H1 (cell line): ENCODE measurements around the gene ALG9. TPM values are rescaled to one million over a fixed set of nuclear protein-coding genes. Genes with fewer than 3 reads are reported as not detected.

Source experiments
- CTCF ChIA-PET: fragments of 300-600 bp; sonication (Branson Sonifier 250); formaldehyde crosslinking; loops from one replicate; lab custom pipeline; 2021; ENCODE audit not compliant: partially characterized antibody; lab: Charles Lee
- POLR2A ChIA-PET: fragments of 300-600 bp; sonication (Branson Sonifier 250); formaldehyde crosslinking; loops from one replicate; lab custom pipeline; 2021; ENCODE audit warnings: inconsistent platforms; ENCODE audit not compliant: partially characterized antibody; lab: Charles Lee
- DNase-seq, 2 experiments: peaks; one replicate each; pipeline versions ENCODE4 v3.0.0 to v3.0.0-alpha.2; 2010 to 2022; ENCODE audit warnings: low spot score in 2 of 2, low read depth in 1 of 2, mixed read lengths in 1 of 2
- FAIRE-seq: peaks from 2 replicates; lab custom pipeline; 2011; peaks lifted over from hg19 to GRCh38; lab: Jason Lieb, UNC
- H2AFZ ChIP-seq: 2 replicates; pipeline ENCODE4 v1.8.1; 2012; ENCODE audit warnings: low read length, inconsistent platforms
- H2AK5ac ChIP-seq: 2 replicates; pipeline ENCODE4 v1.6.1; 2013; ENCODE audit warnings: low read depth, low read length
- H2BK120ac ChIP-seq: replicated peaks from 2 replicates; pipeline ENCODE3; 2013; ENCODE audit warnings: low read depth, low read length, inconsistent platforms
- H2BK12ac ChIP-seq: 2 replicates; pipeline ENCODE4 v1.6.1; 2013; ENCODE audit warnings: low read depth, low read length
- H2BK15ac ChIP-seq: 2 replicates; pipeline ENCODE4 v1.6.1; 2013; ENCODE audit warnings: low read length
- H2BK20ac ChIP-seq: 2 replicates; pipeline ENCODE4 v1.6.1; 2013; ENCODE audit warnings: low read length
- H2BK5ac ChIP-seq: 2 replicates; pipeline ENCODE4 v1.6.1; 2013; ENCODE audit warnings: low read depth, low read length
- H3K14ac ChIP-seq: 2 replicates; pipeline ENCODE4 v1.6.1; 2013; ENCODE audit warnings: inconsistent platforms; ENCODE audit not compliant: insufficient read length
- H3K18ac ChIP-seq: 2 replicates; pipeline ENCODE4 v1.6.1; 2013; ENCODE audit warnings: low read length; ENCODE audit errors: extremely low read depth
- H3K23ac ChIP-seq: 2 replicates; pipeline ENCODE4 v1.6.1; 2013; ENCODE audit warnings: inconsistent platforms; ENCODE audit not compliant: insufficient read length
- H3K23me2 ChIP-seq: 2 replicates; pipeline ENCODE4 v1.6.1; 2013; ENCODE audit warnings: low read depth, low read length
- H3K27ac ChIP-seq: 2 replicates; pipeline ENCODE4 v1.6.1; 2011; ENCODE audit warnings: low read depth, low read length, inconsistent platforms
- H3K27me3 ChIP-seq, 4 experiments: replicated peaks in 1 of 4; 1 replicate in 1 of 4; 2 replicates in 3 of 4; pipeline versions ENCODE4 v1.6.1 to v1.8.1; 2011 to 2013; ENCODE audit warnings: low read length in 3 of 4, mild to moderate bottlenecking in 3 of 4, inconsistent platforms in 2 of 4, mixed read lengths in 2 of 4, moderate library complexity in 1 of 4; ENCODE audit not compliant: control insufficient read depth in 3 of 4, insufficient read depth in 3 of 4; ENCODE audit errors: extremely low read depth in 1 of 4
- H3K36me3 ChIP-seq, 4 experiments: 2 replicates each; pipeline versions ENCODE4 v1.6.1 to v1.8.1; 2011 to 2013; ENCODE audit warnings: mild to moderate bottlenecking in 4 of 4, low read length in 3 of 4, moderate library complexity in 2 of 4, control low read depth in 1 of 4, inconsistent platforms in 1 of 4; ENCODE audit not compliant: insufficient read depth in 4 of 4, control insufficient read depth in 2 of 4
- H3K4ac ChIP-seq: replicated peaks from 2 replicates; pipeline ENCODE3; 2013; ENCODE audit warnings: low read length, low read depth, mixed read lengths, inconsistent platforms; ENCODE audit not compliant: insufficient read length
- H3K4me1 ChIP-seq, 4 experiments: replicated peaks in 1 of 4; 1 replicate in 1 of 4; 2 replicates in 3 of 4; pipeline versions ENCODE4 v1.6.1 to v1.8.1; 2011 to 2013; ENCODE audit warnings: low read length in 3 of 4, inconsistent platforms in 2 of 4, mixed read lengths in 1 of 4; ENCODE audit not compliant: insufficient read depth in 4 of 4, control insufficient read depth in 3 of 4
- H3K4me2 ChIP-seq, 2 experiments: 2 replicates each; pipeline versions ENCODE4 v1.6.1 to v1.8.1; 2011 to 2013; ENCODE audit warnings: low read depth in 2 of 2, low read length in 2 of 2, control low read depth in 1 of 2, inconsistent platforms in 1 of 2, mild to moderate bottlenecking in 1 of 2; ENCODE audit not compliant: insufficient read depth in 1 of 2
- H3K4me3 ChIP-seq, 4 experiments: fragments of 200-600, 300-600 bp in 1 of 4; sonication (generic), shearing (Covaris generic), sonication (Bioruptor Twin) in 1 of 4; 2 replicates each; pipeline versions ENCODE4 v1.5.1 to v1.8.1; 2011 to 2016; ENCODE audit warnings: low read length in 4 of 4, low read depth in 3 of 4, control low read depth in 2 of 4, inconsistent platforms in 2 of 4, mild to moderate bottlenecking in 2 of 4, mixed read lengths in 1 of 4, moderate library complexity in 1 of 4; ENCODE audit not compliant: insufficient read depth in 2 of 4; ENCODE audit errors: extremely low read depth in 1 of 4
- H3K56ac ChIP-seq: replicated peaks from 2 replicates; pipeline ENCODE3; 2013; ENCODE audit warnings: low read depth, mild to moderate bottlenecking, mixed read lengths, low read length, inconsistent platforms; ENCODE audit not compliant: insufficient read length
- H3K79me1 ChIP-seq: 2 replicates; pipeline ENCODE4 v1.6.1; 2013; ENCODE audit warnings: low read depth, low read length, control low read depth
- H3K79me2 ChIP-seq, 2 experiments: 2 replicates each; pipeline versions ENCODE4 v1.6.1 to v1.8.1; 2012 to 2013; ENCODE audit warnings: low read length in 2 of 2, mild to moderate bottlenecking in 2 of 2, inconsistent platforms in 1 of 2; ENCODE audit not compliant: insufficient read depth in 2 of 2, control insufficient read depth in 1 of 2
- H3K9ac ChIP-seq, 4 experiments: replicated peaks in 1 of 4; 1 replicate in 1 of 4; 2 replicates in 3 of 4; pipeline versions ENCODE4 v1.6.1 to v1.8.1; 2011 to 2013; ENCODE audit warnings: low read depth in 3 of 4, low read length in 3 of 4, control low read depth in 2 of 4, mild to moderate bottlenecking in 2 of 4, moderate library complexity in 2 of 4, inconsistent platforms in 1 of 4; ENCODE audit errors: extremely low read depth in 1 of 4
- H3K9me3 ChIP-seq, 2 experiments: 2 replicates each; pipeline versions ENCODE4 v1.6.1 to v1.8.1; 2012 to 2013; ENCODE audit warnings: mild to moderate bottlenecking in 2 of 2, moderate library complexity in 2 of 2, control low read depth in 1 of 2, inconsistent platforms in 1 of 2, low read depth in 1 of 2, low read length in 1 of 2, mixed read lengths in 1 of 2; ENCODE audit not compliant: insufficient read depth in 2 of 2
- H4K20me1 ChIP-seq, 2 experiments: replicated peaks in 1 of 2; 2 replicates each; pipeline versions ENCODE3 to v1.8.1; 2011 to 2013; ENCODE audit warnings: inconsistent platforms in 2 of 2, low read length in 2 of 2, mild to moderate bottlenecking in 1 of 2; ENCODE audit not compliant: insufficient read depth in 2 of 2, control insufficient read depth in 1 of 2
- H4K5ac ChIP-seq: 2 replicates; pipeline ENCODE4 v1.6.1; 2013; ENCODE audit warnings: low read length, low read depth, mixed read lengths, inconsistent platforms; ENCODE audit not compliant: insufficient read length
- H4K8ac ChIP-seq: 2 replicates; pipeline ENCODE4 v1.8.0; 2013; ENCODE audit warnings: mild to moderate bottlenecking, moderate library complexity, low read length, inconsistent platforms; ENCODE audit not compliant: insufficient read depth; ENCODE audit errors: extremely low read depth
- H4K91ac ChIP-seq: replicated peaks from 2 replicates; pipeline ENCODE3; 2013; ENCODE audit warnings: low read length, mixed read lengths, inconsistent platforms; ENCODE audit not compliant: insufficient read length
- BRCA1 ChIP-seq: IDR thresholded peaks from 2 replicates; pipeline ENCODE4 v1.6.1; 2012; ENCODE audit warnings: low read depth, low read length, improper control_type of control experiment
- CBX8 ChIP-seq: fragments of 300-800, 300-1000 bp; sonication (generic); IDR thresholded peaks from 2 replicates; pipeline ENCODE4 v1.7.1; 2016; ENCODE audit warnings: low read depth, low read length, borderline replicate concordance
- CTCF ChIP-seq, 3 experiments: IDR thresholded peaks; 1 replicate in 2 of 3; 2 replicates in 1 of 3; pipeline versions ENCODE4 v1.5.1 to v1.6.1; 2011; ENCODE audit warnings: low read length in 3 of 3, mild to moderate bottlenecking in 3 of 3, inconsistent platforms in 2 of 3, low read depth in 1 of 3, moderate library complexity in 1 of 3; ENCODE audit not compliant: insufficient read depth in 1 of 3; ENCODE audit errors: control extremely low read depth in 1 of 3
- NANOG ChIP-seq: IDR thresholded peaks from 2 replicates; pipeline ENCODE4 v1.6.1; 2011; ENCODE audit warnings: low read length, low read depth, mild to moderate bottlenecking, inconsistent platforms; ENCODE audit not compliant: insufficient read depth, poor library complexity, severe bottlenecking
- RAD21 ChIP-seq, 2 experiments: IDR thresholded peaks in 1 of 2; conservative IDR thresholded peaks in 1 of 2; 2 replicates each; pipeline ENCODE4 v1.6.1; 2011; ENCODE audit warnings: low read depth in 2 of 2, low read length in 2 of 2, improper control_type of control experiment in 1 of 2, inconsistent platforms in 1 of 2, mild to moderate bottlenecking in 1 of 2, moderate library complexity in 1 of 2
- RBBP5 ChIP-seq: IDR thresholded peaks from 2 replicates; pipeline ENCODE4 v1.7.1; 2012; ENCODE audit warnings: low read depth, mild to moderate bottlenecking, inconsistent platforms, low read length, moderate library complexity, borderline replicate concordance
- RXRA ChIP-seq: IDR thresholded peaks from 2 replicates; pipeline ENCODE4 v1.6.1; 2011; ENCODE audit warnings: low read depth, mild to moderate bottlenecking, low read length, moderate library complexity; ENCODE audit not compliant: insufficient read depth
- SIRT6 ChIP-seq: IDR thresholded peaks from one replicate; pipeline ENCODE4 v1.7.1; 2012; ENCODE audit warnings: low read length, inconsistent platforms
- WGBS, 2 experiments: shearing (Covaris generic) in 1 of 2; methylation state at CpG; one replicate each; pipeline versions ENCODE4 v1.1.6 to v1.1.7; 2013 to 2015; ENCODE audit warnings: low lambda C conversion rate in 2 of 2, mixed read lengths in 2 of 2, inconsistent platforms in 1 of 2, low coverage in 1 of 2, missing lambda C conversion rate in 1 of 2; ENCODE audit not compliant: insufficient replicate concordance in 2 of 2, insufficient coverage in 1 of 2, insufficient read length in 1 of 2; ENCODE audit errors: extremely low coverage in 1 of 2, missing lambda C conversion rate in 1 of 2; 5-methylcytosine and 5-hydroxymethylcytosine counted together
- polyA plus RNA-seq, 7 experiments: library from polyadenylated mRNA; depleted of rRNA in 3 of 7; stranded (reverse) in 5 of 7; unstranded in 2 of 7; fragments of >200 nt in 5 of 7; fragments of 200-250 nt in 2 of 7; gene quantifications; 1 replicate in 5 of 7; 2 replicates in 1 of 7; 4 replicates in 1 of 7; pipeline versions ENCODE4 v1.2.1 to v1.2.3, GENCODE V29; 2011 to 2013; ENCODE audit warnings: missing spikeins in 2 of 7, mixed read lengths in 2 of 7
- total RNA-seq: library from RNA; stranded (reverse); fragmentation: NEBNext Ultra II Directional; extraction: Animal tissue kit (Norgen Biotek cat#: 25700); gene quantifications from 2 replicates; pipeline ENCODE4 v1.2.1, GENCODE V29; 2021

Gene ALG9
- total and polyA plus RNA-seq, 2 of the 8 experiments (the other 6 are each of a cell fraction or from before 2014, with no cell fraction given), result 23.5 to 24.5 TPM

GRCh38 chr11:111777094-111778046 is 94.0 kb downstream of the ALG9 start:
- H2BK20ac ChIP-seq, result no peak overlapping the region
- no peaks in the 10 kb centered on the region for H3K79me2 ChIP-seq
- H3K4ac ChIP-seq, result no peak overlapping the region
- no peak overlapping the region for H4K91ac ChIP-seq
- ChIA-PET CTCF (interaction anchor here (0.6 to 6.3 kb wide), 65 partner anchors 8 to 391 kb away, joined by 3 to 106 read pairs (median 4); partner anchors contain the start of genes PPP2R1B and SIK2), POLR2A (interaction anchor here (0.9 to 3.7 kb wide), 3 partner anchors 11 to 208 kb away, joined by 4 to 25 read pairs (median 4); partner anchors contain the start of gene PPP2R1B)
- H3K4me1 ChIP-seq, result no peaks in the 10 kb centered on the region
- no peak overlapping the region for H3K9ac ChIP-seq
- H2BK120ac ChIP-seq, result no peak overlapping the region
- H3K14ac ChIP-seq, result no peak overlapping the region
- no peak overlapping the region for H2AFZ ChIP-seq
- no peak overlapping the region for H3K4me3 ChIP-seq
- H3K4me2 ChIP-seq, result no peak overlapping the region
- no peak overlapping the region for H2AK5ac ChIP-seq
- no peak overlapping the region for H3K56ac ChIP-seq
- H3K36me3 ChIP-seq, result no peaks in the 10 kb centered on the region
- no peak overlapping the region for H3K23ac ChIP-seq
- H3K27me3 ChIP-seq, result no peaks in the 10 kb centered on the region
- DNase-seq, result no peak
- H4K20me1 ChIP-seq, result no peaks in the 10 kb centered on the region
- peak; percentile 88 for FAIRE-seq
- H3K9me3 ChIP-seq, result no peaks in the 10 kb centered on the region
- H2BK5ac ChIP-seq, result no peak overlapping the region
- H4K8ac ChIP-seq, result no peak overlapping the region
- no peak overlapping the region for H3K18ac ChIP-seq
- no peak overlapping the region for H2BK15ac ChIP-seq
- 88% methylated on average over 4 of the region's 4 CpGs; no CpG with 5 or more reads in 1 of the 2 experiments for WGBS, 2 experiments
- no peak overlapping the region for H3K27ac ChIP-seq
- no peaks in the 10 kb centered on the region for H3K23me2 ChIP-seq
- H4K5ac ChIP-seq, result no peak overlapping the region
- H3K79me1 ChIP-seq, result no peaks in the 10 kb centered on the region
- no peak overlapping the region for H2BK12ac ChIP-seq
- TF ChIP-seq CTCF (IDR thresholded peaks at IDR 0.05; ENCODE audit: control extremely low read depth in 1 of 3, insufficient read depth in 1 of 3, low read depth in 1 of 3, low read length in 3 of 3), result peak in 2 of 3 experiments; percentile 67 to 75; a peak in 3 of 4 replicates
- no peak for TF ChIP-seq RBBP5
- TF ChIP-seq RXRA, result no peak
- TF ChIP-seq NANOG, result no peak
- TF ChIP-seq RAD21 (IDR thresholded peaks at IDR 0.05 in 1 of 2, conservative IDR thresholded peaks at IDR 0.05 in 1 of 2; ENCODE audit: low read depth in 2 of 2, low read length in 2 of 2), result peak; percentile 89 to 91
- no peak for TF ChIP-seq BRCA1
- no peak for TF ChIP-seq CBX8
- TF ChIP-seq SIRT6, result no peak
